WTC11 (cell line): ENCODE results near the gene MOV10L1. TPM values are rescaled to one million over a fixed set of nuclear protein-coding genes. Genes with fewer than 3 reads are reported as not detected.

Source experiments
- ATAC-seq: fragments of 200-7000 bp; cut with Tn5 transposase; 2 replicates; pipeline ENCODE4 v1.10.0; 2021; ENCODE audit warnings: mild to moderate bottlenecking, moderate library complexity
- CTCF ChIA-PET: fragments of 300-600 bp; sonication (Branson Sonifier 250); formaldehyde crosslinking; loops from one replicate; lab custom pipeline; 2021; ENCODE audit warnings: antibody characterized with exemption; lab: Charles Lee
- POLR2A ChIA-PET: fragments of 350-600 bp; sonication (Branson Sonifier 250); formaldehyde crosslinking; loops from one replicate; lab custom pipeline; 2021; ENCODE audit warnings: antibody characterized with exemption; lab: Charles Lee
- DNase-seq: peaks from one replicate; pipeline ENCODE4 v3.0.0; 2021; ENCODE audit warnings: low spot score
- H3K27ac Mint-ChIP-seq: 2 replicates; pipeline ENCODE4 v1.8.0; 2021; ENCODE audit warnings: mixed read lengths
- H3K27me3 Mint-ChIP-seq: 2 replicates; pipeline ENCODE4 v1.8.0; 2021; ENCODE audit warnings: low read depth, mild to moderate bottlenecking, moderate library complexity, mixed read lengths
- H3K36me3 Mint-ChIP-seq: 2 replicates; pipeline ENCODE4 v1.8.0; 2021; ENCODE audit warnings: mixed read lengths
- H3K4me1 Mint-ChIP-seq: 2 replicates; pipeline ENCODE4 v1.8.0; 2022; ENCODE audit warnings: mixed read lengths
- H3K4me3 Mint-ChIP-seq: 2 replicates; pipeline ENCODE4 v1.8.0; 2021; ENCODE audit warnings: mild to moderate bottlenecking, moderate library complexity, mixed read lengths
- H3K9me3 Mint-ChIP-seq: 2 replicates; pipeline ENCODE4 v1.8.0; 2021; ENCODE audit warnings: mixed read lengths
- ESRRA ChIP-seq: sonication (generic); formaldehyde crosslinking; IDR thresholded peaks from 2 replicates; pipeline ENCODE4 v1.8.1; 2022; ENCODE audit warnings: mild to moderate bottlenecking, missing genetic modification reagents, borderline replicate concordance
- ETV6 ChIP-seq: sonication (generic); formaldehyde crosslinking; IDR thresholded peaks from 2 replicates; pipeline ENCODE4 v1.8.1; 2022; ENCODE audit warnings: mild to moderate bottlenecking, missing genetic modification reagents
- FOXJ3 ChIP-seq: sonication (generic); formaldehyde crosslinking; IDR thresholded peaks from 2 replicates; pipeline ENCODE4 v1.9.0; 2021; ENCODE audit warnings: missing genetic modification reagents, mild to moderate bottlenecking, borderline replicate concordance
- GRHL2 ChIP-seq: fragments of 250-450 bp; sonication (Bioruptor Pico); IDR thresholded peaks from 2 replicates; pipeline ENCODE4 v1.8.0; 2022; ENCODE audit warnings: mild to moderate bottlenecking, moderate library complexity; ENCODE audit not compliant: insufficient replicate concordance, severe bottlenecking
- NFE2L1 ChIP-seq: sonication (generic); formaldehyde crosslinking; IDR thresholded peaks from 2 replicates; pipeline ENCODE4 v1.8.1; 2023; ENCODE audit warnings: missing genetic modification reagents
- NFYB ChIP-seq: sonication (generic); formaldehyde crosslinking; conservative IDR thresholded peaks from 2 replicates; pipeline ENCODE4 v1.8.0; 2022; ENCODE audit warnings: low read depth, missing genetic modification reagents
- NR3C1 ChIP-seq: sonication (generic); formaldehyde crosslinking; conservative IDR thresholded peaks from 2 replicates; pipeline ENCODE4 v1.8.1; 2023; ENCODE audit warnings: low read depth, mild to moderate bottlenecking, missing genetic modification reagents
- OVOL2 ChIP-seq: fragments of 250-450 bp; sonication (Bioruptor Pico); IDR thresholded peaks from 2 replicates; pipeline ENCODE4 v1.9.0; 2021; ENCODE audit warnings: mild to moderate bottlenecking, borderline replicate concordance
- RELA ChIP-seq: sonication (generic); formaldehyde crosslinking; IDR thresholded peaks from 2 replicates; pipeline ENCODE4 v1.8.1; 2022; ENCODE audit warnings: missing genetic modification reagents, mild to moderate bottlenecking, borderline replicate concordance
- TP53 ChIP-seq: sonication (generic); formaldehyde crosslinking; IDR thresholded peaks from 2 replicates; pipeline ENCODE4 v1.8.1; 2023; ENCODE audit warnings: mild to moderate bottlenecking, missing genetic modification reagents
- ZNF416 ChIP-seq: fragments of 250-450 bp; sonication (Bioruptor Pico); IDR thresholded peaks from 2 replicates; pipeline ENCODE4 v1.9.0; 2021; ENCODE audit warnings: mild to moderate bottlenecking, inconsistent platforms
- ZNF423 ChIP-seq: fragments of 250-450 bp; sonication (Bioruptor Pico); IDR thresholded peaks from 2 replicates; pipeline ENCODE4 v2.1.2; 2022; ENCODE audit warnings: mild to moderate bottlenecking, moderate library complexity
- total RNA-seq: library from RNA; stranded (reverse); gene quantifications from 3 replicates; pipeline ENCODE4 v1.2.3, GENCODE V29; 2021
- TF ChIP-seq, protein P1 (sequence below): fragments of 250-450 bp; sonication (Bioruptor Pico); IDR thresholded peaks from 2 replicates; pipeline ENCODE4 v2.1.2; 2022; ENCODE audit warnings: mild to moderate bottlenecking, moderate library complexity
- TF ChIP-seq, protein P2 (sequence below): sonication (generic); formaldehyde crosslinking; conservative IDR thresholded peaks from 2 replicates; pipeline ENCODE4 v1.8.1; 2022; ENCODE audit warnings: mild to moderate bottlenecking, missing genetic modification reagents
- TF ChIP-seq, protein P3 (sequence below): sonication (generic); formaldehyde crosslinking; IDR thresholded peaks from 2 replicates; pipeline ENCODE4 v1.8.1; 2023; ENCODE audit warnings: mild to moderate bottlenecking, missing genetic modification reagents, borderline replicate concordance
- TF ChIP-seq, protein P4 (sequence below): sonication (generic); formaldehyde crosslinking; IDR thresholded peaks from 2 replicates; pipeline ENCODE4 v1.8.1; 2023; ENCODE audit warnings: mild to moderate bottlenecking, moderate library complexity, missing genetic modification reagents
- TF ChIP-seq, protein P5 (sequence below): fragments of 250-450 bp; sonication (Bioruptor Pico); IDR thresholded peaks from 2 replicates; pipeline ENCODE4 v1.9.0; 2021; ENCODE audit warnings: mild to moderate bottlenecking
- TF ChIP-seq, protein P6 (sequence below): sonication (generic); formaldehyde crosslinking; IDR thresholded peaks from 2 replicates; pipeline ENCODE4 v1.8.0; 2022; ENCODE audit warnings: mild to moderate bottlenecking, missing genetic modification reagents
- TF ChIP-seq, protein P7 (sequence below): fragments of 250-450 bp; sonication (Bioruptor Pico); IDR thresholded peaks from 2 replicates; pipeline ENCODE4 v1.9.0; 2021; ENCODE audit warnings: moderate library complexity, mild to moderate bottlenecking, inconsistent platforms, borderline replicate concordance
- TF ChIP-seq, protein P8 (sequence below): sonication (generic); formaldehyde crosslinking; IDR thresholded peaks from 2 replicates; pipeline ENCODE4 v1.8.1; 2023; ENCODE audit warnings: mild to moderate bottlenecking, missing genetic modification reagents
- TF ChIP-seq, protein P9 (sequence below): sonication (generic); formaldehyde crosslinking; IDR thresholded peaks from 2 replicates; pipeline ENCODE4 v1.8.1; 2022; ENCODE audit warnings: low read depth, missing genetic modification reagents, borderline replicate concordance

MOV10L1 gene
- total RNA-seq, 1 experiment from 2014 or later: not detected

DNA sequence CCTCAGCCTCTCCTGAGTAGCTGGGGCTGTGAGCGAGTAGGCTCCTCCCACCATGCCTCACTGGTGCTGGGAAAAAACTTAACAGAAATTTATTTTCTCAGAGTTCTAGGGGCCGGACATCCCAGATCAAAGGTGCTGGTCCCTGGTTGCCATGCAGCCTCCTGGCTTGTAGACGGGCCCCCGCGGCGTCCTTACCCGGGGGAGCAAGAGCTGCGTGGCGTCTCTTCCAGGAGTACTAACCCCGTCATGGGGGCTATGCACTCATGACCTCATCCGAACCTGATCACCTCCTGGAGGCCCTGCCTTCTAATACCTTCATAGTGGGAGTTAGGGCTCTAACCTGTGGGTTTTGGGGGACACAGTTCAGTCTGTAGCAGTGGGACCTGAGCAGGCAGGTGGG is 98.5 kb downstream of the MOV10L1 start (continued):
- no peak for TF ChIP-seq GRHL2 (CRISPR knock-in tag)
- TF ChIP-seq NFE2L1 (CRISPR knock-in tag): no peak
- no peak for TF ChIP-seq ETV6 (CRISPR knock-in tag)
- TF ChIP-seq, protein P1, sequence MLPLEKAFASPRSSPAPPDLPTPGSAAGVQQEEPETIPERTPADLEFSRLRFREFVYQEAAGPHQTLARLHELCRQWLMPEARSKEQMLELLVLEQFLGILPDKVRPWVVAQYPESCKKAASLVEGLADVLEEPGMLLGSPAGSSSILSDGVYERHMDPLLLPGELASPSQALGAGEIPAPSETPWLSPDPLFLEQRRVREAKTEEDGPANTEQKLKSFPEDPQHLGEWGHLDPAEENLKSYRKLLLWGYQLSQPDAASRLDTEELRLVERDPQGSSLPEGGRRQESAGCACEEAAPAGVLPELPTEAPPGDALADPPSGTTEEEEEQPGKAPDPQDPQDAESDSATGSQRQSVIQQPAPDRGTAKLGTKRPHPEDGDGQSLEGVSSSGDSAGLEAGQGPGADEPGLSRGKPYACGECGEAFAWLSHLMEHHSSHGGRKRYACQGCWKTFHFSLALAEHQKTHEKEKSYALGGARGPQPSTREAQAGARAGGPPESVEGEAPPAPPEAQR (CRISPR knock-in tag): no peak
- TF ChIP-seq, protein P2, sequence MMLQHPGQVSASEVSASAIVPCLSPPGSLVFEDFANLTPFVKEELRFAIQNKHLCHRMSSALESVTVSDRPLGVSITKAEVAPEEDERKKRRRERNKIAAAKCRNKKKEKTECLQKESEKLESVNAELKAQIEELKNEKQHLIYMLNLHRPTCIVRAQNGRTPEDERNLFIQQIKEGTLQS (CRISPR knock-in tag): no peak

DNA sequence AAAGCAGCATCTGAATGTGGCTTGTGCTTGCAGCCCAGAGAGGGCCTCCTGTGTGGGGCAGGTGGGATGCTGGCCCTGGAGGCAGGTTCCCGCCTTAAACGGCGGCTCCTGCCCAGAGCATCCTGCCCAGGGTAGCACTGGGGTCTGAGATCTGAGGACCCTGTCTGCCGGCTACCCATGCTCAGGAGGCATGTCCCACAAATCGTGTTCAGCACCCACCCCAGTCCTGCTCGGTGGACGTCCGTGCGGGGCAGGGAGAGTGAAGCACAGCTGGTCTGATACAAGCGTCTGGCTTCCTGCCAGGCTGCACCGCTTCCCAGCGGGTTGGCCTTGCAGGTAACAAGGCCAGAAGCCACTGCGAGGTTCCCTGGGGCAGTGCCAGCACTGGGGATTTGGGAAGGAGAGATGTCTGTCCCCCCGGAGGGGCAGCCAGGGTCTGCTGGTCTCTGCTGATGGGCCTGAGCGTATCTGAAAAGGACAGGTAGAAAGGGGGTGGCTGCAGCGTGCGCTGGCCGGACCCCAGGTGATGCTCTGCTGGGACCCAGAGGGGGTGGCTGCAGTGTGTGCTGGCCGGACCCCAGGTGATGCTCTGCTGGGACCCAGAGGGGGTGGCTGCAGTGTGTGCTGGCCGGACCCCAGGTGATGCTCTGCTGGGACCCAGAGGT is 99.5 kb downstream of the MOV10L1 start:
- DNase-seq: no peak
- ChIA-PET CTCF (interaction anchor here (1.0 to 2.3 kb wide), 9 partner anchors 8 to 159 kb away, joined by 3 to 14 read pairs (median 4); partner anchors contain the start of gene PANX2), POLR2A (interaction anchor here (1.3 kb wide), 1 partner anchor 17 kb away, joined by 3 read pairs; no protein-coding TSS in a partner anchor)
- no peak for ATAC-seq
- H3K27me3 Mint-ChIP-seq: no peaks in the 10 kb centered on the region; the same call in 1 of the 2 replicates
- peaks cover 16% of the 10 kb centered on the region for H3K4me1 Mint-ChIP-seq
- H3K4me3 Mint-ChIP-seq: no peak overlapping the region
- H3K36me3 Mint-ChIP-seq: no peaks in the 10 kb centered on the region; the same call in 1 of the 2 replicates
- H3K9me3 Mint-ChIP-seq: no peaks in the 10 kb centered on the region
- H3K27ac Mint-ChIP-seq: no peak overlapping the region
- TF ChIP-seq NFYB (CRISPR knock-in tag) (no peak), ESRRA (no peak), RELA (CRISPR knock-in tag) (no peak), ZNF423 (CRISPR knock-in tag) (no peak), ETV6 (CRISPR knock-in tag) (no peak), ZNF416 (CRISPR knock-in tag) (no peak), NR3C1 (CRISPR knock-in tag) (no peak), TP53 (no peak), OVOL2 (no peak), FOXJ3 (CRISPR knock-in tag) (no peak)
- TF ChIP-seq, protein P3, sequence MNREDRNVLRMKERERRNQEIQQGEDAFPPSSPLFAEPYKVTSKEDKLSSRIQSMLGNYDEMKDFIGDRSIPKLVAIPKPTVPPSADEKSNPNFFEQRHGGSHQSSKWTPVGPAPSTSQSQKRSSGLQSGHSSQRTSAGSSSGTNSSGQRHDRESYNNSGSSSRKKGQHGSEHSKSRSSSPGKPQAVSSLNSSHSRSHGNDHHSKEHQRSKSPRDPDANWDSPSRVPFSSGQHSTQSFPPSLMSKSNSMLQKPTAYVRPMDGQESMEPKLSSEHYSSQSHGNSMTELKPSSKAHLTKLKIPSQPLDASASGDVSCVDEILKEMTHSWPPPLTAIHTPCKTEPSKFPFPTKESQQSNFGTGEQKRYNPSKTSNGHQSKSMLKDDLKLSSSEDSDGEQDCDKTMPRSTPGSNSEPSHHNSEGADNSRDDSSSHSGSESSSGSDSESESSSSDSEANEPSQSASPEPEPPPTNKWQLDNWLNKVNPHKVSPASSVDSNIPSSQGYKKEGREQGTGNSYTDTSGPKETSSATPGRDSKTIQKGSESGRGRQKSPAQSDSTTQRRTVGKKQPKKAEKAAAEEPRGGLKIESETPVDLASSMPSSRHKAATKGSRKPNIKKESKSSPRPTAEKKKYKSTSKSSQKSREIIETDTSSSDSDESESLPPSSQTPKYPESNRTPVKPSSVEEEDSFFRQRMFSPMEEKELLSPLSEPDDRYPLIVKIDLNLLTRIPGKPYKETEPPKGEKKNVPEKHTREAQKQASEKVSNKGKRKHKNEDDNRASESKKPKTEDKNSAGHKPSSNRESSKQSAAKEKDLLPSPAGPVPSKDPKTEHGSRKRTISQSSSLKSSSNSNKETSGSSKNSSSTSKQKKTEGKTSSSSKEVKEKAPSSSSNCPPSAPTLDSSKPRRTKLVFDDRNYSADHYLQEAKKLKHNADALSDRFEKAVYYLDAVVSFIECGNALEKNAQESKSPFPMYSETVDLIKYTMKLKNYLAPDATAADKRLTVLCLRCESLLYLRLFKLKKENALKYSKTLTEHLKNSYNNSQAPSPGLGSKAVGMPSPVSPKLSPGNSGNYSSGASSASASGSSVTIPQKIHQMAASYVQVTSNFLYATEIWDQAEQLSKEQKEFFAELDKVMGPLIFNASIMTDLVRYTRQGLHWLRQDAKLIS (CRISPR knock-in tag): no peak
- TF ChIP-seq, protein P4, sequence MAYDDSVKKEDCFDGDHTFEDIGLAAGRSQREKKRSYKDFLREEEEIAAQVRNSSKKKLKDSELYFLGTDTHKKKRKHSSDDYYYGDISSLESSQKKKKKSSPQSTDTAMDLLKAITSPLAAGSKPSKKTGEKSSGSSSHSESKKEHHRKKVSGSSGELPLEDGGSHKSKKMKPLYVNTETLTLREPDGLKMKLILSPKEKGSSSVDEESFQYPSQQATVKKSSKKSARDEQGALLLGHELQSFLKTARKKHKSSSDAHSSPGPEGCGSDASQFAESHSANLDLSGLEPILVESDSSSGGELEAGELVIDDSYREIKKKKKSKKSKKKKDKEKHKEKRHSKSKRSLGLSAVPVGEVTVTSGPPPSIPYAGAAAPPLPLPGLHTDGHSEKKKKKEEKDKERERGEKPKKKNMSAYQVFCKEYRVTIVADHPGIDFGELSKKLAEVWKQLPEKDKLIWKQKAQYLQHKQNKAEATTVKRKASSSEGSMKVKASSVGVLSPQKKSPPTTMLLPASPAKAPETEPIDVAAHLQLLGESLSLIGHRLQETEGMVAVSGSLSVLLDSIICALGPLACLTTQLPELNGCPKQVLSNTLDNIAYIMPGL (CRISPR knock-in tag): no peak
- TF ChIP-seq, protein P5, sequence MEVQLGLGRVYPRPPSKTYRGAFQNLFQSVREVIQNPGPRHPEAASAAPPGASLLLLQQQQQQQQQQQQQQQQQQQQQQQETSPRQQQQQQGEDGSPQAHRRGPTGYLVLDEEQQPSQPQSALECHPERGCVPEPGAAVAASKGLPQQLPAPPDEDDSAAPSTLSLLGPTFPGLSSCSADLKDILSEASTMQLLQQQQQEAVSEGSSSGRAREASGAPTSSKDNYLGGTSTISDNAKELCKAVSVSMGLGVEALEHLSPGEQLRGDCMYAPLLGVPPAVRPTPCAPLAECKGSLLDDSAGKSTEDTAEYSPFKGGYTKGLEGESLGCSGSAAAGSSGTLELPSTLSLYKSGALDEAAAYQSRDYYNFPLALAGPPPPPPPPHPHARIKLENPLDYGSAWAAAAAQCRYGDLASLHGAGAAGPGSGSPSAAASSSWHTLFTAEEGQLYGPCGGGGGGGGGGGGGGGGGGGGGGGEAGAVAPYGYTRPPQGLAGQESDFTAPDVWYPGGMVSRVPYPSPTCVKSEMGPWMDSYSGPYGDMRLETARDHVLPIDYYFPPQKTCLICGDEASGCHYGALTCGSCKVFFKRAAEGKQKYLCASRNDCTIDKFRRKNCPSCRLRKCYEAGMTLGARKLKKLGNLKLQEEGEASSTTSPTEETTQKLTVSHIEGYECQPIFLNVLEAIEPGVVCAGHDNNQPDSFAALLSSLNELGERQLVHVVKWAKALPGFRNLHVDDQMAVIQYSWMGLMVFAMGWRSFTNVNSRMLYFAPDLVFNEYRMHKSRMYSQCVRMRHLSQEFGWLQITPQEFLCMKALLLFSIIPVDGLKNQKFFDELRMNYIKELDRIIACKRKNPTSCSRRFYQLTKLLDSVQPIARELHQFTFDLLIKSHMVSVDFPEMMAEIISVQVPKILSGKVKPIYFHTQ (CRISPR knock-in tag): no peak
- TF ChIP-seq, protein P6, sequence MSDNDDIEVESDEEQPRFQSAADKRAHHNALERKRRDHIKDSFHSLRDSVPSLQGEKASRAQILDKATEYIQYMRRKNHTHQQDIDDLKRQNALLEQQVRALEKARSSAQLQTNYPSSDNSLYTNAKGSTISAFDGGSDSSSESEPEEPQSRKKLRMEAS (CRISPR knock-in tag): no peak
- TF ChIP-seq, protein P7, sequence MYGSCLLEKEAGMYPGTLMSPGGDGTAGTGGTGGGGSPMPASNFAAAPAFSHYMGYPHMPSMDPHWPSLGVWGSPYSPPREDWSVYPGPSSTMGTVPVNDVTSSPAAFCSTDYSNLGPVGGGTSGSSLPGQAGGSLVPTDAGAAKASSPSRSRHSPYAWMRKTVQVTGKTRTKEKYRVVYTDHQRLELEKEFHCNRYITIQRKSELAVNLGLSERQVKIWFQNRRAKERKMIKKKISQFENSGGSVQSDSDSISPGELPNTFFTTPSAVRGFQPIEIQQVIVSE (CRISPR knock-in tag): no peak
- TF ChIP-seq, protein P8, sequence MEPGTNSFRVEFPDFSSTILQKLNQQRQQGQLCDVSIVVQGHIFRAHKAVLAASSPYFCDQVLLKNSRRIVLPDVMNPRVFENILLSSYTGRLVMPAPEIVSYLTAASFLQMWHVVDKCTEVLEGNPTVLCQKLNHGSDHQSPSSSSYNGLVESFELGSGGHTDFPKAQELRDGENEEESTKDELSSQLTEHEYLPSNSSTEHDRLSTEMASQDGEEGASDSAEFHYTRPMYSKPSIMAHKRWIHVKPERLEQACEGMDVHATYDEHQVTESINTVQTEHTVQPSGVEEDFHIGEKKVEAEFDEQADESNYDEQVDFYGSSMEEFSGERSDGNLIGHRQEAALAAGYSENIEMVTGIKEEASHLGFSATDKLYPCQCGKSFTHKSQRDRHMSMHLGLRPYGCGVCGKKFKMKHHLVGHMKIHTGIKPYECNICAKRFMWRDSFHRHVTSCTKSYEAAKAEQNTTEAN (CRISPR knock-in tag): no peak
- TF ChIP-seq, protein P9, sequence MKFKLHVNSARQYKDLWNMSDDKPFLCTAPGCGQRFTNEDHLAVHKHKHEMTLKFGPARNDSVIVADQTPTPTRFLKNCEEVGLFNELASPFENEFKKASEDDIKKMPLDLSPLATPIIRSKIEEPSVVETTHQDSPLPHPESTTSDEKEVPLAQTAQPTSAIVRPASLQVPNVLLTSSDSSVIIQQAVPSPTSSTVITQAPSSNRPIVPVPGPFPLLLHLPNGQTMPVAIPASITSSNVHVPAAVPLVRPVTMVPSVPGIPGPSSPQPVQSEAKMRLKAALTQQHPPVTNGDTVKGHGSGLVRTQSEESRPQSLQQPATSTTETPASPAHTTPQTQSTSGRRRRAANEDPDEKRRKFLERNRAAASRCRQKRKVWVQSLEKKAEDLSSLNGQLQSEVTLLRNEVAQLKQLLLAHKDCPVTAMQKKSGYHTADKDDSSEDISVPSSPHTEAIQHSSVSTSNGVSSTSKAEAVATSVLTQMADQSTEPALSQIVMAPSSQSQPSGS (CRISPR knock-in tag): no peak
